Stimulated activated CD4-positive, alpha-beta T cell treated with anti-CD3 and anti-CD28 coated beads, Interleukin-4, amount 100 ng/mL, for 1 hour (primary cell): ENCODE measurements around the gene CCDC57.
A peak's percentile ranks its signal among the peaks of the same experiment; 100 is the strongest.
"Not testable (repeated sequence)": the region's sequence is repeated elsewhere in the genome, so short reads cannot be mapped to it uniquely, and the experiment has no call there.

Source experiments
- DNase-seq: peaks from one replicate; pipeline ENCODE4 v3.0.0-alpha.2; 2020

Gene CCDC57

DNA sequence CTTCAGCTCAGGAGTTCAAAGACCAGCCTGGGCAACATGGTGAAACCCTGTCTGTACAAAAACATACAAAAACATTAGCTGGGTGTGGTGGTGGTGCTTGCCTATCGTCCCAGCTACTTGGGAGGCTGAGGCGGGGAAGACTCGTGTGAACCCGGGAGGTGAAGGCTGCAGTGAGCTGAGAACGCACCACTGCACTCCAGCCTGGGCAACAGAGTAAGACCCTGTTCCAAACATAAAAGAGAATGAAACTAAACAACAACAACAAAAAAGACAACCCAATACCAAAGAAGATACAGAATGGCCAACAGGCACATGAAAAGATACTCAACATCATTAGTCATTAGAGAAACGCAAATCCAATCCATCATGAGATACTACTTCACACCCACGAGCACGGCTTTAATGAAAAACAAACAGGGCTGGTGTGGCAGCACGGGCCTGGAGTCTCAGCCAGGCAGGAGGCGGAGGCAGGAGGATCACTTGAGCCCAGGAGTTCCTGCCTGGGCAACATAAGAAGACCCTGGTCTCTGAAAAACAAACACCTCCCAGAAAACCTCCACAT, 8.8 kb upstream of the CCDC57 start:
- no peak for DNase-seq

DNA sequence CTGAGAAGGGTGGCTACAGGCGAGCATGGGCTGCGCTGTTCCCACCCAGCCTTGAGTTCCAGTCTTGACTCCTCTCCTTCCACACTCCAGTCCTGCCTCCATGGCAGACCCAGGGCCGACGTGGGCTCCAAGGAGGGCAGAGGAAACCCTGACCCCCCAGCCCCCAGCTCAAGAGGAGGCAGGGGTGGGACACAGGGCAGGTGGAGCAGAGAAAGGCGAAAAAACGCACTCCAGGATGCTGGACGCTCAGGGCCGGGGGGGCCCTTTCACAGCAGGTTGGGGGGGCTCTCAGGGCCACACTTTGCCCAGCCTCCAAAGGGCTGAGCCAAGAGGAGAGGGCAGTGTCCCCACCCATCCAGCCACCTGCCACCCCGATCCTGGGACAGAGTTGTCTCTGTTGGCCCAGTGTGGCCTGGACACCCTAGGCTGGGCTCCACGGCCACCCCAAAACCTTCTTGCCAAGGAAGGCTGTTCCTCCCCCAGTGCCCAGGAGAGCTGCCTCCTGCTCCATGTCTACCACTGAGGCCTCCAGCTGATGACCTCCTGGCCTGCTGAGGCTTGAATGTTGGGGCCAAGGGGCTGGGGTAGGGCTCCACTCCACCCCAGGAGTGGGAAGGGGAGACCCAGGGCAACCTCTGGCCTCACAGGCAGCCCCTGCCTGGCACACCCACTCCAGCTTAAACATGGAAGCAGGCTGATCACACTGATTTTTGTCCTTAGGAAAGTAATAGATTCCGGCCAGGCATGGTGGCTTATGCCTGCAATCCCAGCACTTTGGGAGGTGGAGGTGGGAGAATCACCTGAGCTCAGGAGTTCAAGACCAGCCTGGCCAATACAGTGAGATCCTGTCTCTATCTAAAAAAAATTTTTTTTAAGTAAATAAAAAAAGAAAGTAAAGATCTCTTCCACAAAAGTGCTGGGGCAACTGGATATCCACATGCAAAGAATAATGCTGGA, 7.4 kb upstream of the CCDC57 start:
- DNase-seq = no peak

DNA sequence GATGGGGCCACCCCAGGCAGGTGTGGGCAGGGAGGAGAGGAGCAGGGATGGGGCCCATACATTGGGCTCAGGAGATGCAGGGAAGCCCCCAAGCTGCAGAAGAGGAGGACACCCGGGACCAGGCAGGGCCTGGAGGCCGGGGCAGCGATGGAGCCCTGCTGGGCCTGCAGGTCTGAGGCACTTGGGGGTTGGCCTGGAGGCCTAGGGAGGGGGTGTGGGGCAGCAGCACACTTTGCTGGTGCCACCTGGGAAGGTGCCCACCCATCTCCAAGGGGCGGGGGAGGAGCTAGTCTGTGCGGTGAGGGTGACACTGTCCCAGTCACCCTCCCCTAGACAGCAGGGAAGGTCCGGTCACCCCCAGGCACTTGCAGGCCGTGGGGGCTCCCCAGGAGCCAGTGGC, 6.4 kb upstream of the CCDC57 start:
- no peak for DNase-seq

DNA sequence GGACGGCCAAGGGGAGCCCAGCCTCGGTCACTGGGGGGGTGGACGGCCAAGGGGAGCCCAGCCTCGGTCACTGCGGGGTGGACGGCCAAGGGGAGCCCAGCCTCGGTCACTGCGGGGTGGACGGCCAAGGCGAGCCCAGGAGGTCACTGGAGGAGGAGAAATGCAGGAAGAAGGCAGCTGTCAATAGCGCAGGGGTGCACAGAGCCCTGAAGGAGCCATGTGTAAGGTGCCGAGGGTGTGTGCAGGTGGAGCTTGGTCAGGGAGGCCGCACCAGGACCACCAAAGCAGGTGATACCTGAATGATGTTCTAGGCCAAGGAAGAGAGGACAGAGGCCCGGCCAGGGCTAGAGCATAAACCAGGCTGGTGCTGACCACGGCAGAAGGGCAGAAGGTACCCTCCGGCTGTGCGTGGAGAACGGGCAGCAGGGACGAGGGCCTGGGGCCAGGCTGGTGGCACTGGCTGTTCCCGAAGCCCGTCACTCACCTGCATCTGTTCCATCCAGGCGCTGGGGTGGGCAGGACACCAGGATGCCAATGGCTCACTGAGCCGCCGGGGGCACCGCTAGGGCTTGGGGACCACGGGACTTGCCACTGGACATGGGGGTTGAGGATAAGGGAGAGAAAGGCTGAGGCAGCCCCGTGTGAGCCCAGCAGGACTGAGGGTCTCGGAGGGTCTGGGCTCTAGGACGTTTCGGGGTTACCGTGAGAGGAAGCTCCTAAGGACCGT, 5.9 kb upstream of the CCDC57 start:
- no peak for DNase-seq

DNA sequence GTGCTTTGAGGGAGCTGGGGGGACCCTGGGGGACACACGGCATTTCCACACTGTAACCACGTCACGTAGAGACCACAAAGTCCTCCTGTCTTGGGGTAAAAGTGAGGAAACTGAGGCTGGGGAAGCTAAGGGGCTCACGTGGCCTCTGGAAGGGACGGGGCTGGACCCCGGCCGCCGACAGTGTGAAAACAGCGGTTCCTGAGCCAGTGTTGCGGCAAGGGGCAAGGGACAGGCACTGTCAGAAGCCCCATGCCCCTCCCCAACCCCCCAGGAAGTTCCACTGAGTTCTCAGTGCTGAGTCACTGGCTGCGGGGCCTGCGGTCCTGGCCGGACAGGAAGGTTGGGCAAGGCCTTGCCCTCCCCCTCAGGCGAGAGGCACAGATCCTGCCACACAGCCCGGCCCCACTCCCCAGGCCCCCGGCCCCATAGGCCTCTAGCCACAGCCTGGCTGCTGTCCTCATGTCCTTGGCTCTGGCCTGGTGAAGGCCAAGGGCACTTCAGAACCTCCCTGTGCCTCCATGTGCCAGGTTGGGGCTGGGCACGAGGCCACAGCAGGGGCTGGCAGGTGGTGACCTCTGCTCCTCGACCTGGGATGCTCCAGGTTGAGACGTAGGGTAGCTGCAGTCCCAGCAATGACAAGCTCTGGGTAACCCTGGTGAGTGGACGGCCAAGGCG, 5.0 kb upstream of the CCDC57 start:
- DNase-seq = no peak

DNA sequence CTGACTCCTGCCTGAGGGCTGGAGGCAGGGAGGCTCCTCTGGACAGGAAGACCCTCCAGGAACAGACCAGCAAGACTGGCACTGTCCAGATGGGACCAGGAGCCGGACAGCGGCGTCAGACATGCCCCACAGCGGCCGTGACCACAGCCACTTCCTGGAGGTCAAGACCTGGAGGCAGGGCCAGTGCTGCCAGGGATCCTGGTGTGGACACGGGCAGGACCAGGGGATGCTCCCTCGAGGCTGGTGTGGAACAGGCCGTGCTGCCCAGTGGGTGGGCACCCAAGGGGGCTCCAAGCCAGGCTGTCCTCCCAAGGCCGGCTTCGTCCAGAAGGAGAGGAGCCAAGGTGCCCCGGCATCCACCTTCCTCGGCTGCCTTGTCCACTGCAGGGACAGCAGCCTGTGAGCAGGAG, 4.5 kb upstream of the CCDC57 start:
- no peak for DNase-seq

DNA sequence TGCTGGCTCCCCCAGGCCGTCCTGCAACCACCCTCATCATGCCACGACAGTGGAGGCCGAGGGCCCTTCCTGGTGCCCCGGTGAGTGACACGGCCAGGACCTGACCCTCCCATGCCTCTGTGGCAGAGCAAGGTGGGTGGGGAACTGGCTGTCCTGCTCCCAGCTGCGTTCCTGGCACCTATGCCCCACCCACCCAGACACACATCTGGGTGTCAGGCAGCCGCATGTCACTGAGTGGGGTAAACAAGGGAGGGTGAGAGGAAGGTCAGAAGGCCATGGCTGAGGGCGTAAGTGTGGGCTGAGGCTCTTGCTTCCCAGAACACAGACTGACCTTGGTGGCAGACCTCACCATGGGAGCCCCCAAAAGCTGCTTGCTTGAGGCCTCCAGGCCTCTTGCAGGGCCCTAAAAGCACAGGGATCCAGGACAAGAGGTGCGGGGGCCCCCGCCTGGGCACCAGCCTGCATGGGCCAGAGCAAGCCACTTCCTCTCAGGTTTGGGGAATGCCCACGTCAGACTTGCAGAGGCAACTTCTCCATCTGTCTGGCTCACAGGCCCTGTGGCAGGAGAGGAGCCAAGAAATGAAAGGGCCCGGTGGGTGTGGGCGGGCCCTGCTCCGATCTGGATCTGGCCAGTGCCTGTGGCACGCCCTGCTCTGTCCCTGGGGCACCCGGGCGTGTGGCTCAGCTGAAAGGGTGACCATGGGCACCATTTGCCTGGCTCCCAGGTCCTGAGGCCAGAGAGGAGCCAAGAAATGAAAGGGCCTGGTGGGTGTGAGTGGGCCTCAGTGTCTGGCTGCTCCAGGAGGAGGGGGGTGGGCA, 3.9 kb upstream of the CCDC57 start:
- DNase-seq = no peak

DNA sequence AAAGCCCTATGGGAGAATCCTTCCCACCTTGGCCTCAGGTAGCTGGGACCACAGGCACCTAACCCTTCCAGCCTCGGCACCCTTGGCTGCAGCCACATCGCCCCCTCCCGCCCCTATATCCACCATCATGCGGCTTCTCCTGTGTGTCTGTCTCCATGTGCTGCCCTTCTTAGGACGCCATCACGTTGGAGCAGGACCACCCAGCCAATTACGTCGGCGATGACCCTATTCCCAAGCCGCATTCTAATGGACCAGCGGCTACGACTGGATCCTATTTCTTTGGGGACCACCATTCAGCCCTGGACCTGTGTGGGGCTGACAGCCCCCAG, 3.3 kb upstream of the CCDC57 start:
- no peak for DNase-seq

DNA sequence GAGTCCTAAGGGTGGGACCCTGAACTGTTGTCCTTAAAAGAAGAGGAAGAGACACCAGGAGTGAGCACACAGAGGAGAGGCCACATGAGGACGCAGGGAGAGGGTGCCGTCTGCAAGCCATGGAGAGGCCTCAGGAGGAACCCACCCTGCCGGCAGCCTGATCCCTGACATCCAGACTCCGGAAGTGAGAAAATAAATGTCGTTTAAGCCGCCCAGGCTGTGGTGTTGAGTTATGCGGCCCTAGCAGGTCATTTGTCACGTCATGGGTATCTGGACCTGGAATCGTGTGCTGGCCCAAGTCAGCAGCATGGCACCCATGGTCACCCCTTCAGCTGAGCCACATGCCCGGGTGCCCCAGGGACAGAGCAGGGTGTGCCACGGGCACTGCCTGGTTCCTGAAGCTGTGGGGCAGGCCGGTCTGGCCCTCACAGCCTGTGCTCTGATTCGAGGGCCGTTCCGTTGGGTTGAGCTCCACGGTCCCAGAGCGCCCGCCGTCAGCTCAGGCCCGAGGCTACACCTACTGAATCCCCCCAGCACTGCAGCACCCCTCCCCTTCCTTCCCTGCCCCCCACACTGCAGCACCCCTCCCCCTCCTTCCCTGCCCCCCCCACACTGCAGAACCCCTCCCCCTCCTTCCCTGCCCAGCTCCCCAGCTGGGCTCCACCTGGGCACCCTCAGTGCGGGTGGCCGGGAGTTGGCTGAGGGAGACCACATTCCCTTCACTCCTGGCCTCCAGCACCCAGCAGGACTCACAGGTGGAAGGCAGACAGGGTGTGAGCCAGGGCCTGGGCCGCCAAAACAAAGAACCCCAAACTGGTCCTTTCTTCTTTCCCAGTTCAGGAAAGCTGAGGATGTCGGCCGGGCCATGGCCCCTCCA, 2.7 kb upstream of the CCDC57 start:
- no peak for DNase-seq

DNA sequence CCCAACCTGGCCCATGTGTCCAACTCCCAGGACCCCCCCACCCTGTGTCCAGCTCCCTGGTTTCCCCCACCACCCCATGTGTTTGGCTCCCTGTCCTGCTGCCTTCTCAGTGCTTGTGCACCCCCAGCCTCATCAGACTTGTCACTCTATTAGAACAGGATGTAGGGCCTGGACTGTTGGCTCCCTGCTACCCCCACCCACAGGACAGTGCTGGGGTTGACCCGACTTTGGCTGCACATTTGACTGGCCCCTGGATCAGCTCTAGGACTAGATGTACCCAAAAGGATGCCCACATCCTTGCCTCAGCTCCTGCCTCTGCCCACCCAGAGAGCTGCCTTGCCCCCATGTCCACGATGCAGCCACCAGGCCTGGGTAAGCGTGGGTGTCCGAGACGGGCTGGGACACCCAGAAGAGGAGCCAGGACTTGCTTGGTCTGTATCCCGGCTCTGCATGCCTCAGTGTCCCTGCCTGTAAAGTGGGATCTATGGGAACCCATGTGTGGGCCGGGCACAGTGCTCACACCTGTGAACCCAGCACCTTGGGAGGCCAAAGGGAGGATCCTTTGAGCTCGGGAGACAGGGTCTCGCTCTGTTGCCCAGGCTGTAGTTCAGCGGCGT, 1.5 kb upstream of the CCDC57 start:
- no peak for DNase-seq

DNA sequence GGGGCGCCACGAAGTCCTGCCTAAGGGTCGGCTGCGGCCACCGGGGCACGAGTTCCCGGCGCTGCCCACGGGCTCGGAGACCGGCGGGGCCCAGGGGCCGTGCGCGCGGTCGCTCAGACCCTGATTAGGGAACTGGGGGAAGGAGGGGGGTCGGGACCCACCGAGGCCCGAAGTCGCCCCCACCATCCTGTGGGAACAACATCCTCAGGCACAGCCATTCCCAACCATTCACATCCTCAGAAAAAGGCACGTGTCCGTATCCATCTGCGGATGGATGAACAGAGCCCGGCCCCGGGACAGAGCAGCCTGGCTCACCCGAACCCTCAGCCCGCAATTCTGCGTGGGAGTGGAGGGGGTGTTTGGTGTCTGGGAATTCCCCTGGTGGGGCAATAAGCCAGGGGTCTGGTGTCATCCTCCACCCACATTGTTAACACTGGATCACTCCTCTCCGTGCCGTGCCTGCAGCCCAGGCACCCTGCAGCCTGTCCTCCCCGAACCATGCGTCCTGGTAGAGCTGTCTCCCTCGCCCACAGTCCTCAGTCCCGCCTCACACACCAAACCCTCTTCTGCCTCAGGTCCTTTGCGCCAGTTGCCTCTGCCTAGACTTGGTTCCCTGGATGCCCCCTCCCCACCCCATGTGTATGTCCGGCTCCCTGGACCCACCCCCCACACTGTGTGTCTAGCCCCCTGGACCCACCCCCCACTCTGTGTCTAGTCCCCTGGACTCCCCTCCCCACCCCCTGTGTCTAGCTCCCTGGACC, 789 bp upstream of the CCDC57 start:
- peak; percentile 73 for DNase-seq

DNA sequence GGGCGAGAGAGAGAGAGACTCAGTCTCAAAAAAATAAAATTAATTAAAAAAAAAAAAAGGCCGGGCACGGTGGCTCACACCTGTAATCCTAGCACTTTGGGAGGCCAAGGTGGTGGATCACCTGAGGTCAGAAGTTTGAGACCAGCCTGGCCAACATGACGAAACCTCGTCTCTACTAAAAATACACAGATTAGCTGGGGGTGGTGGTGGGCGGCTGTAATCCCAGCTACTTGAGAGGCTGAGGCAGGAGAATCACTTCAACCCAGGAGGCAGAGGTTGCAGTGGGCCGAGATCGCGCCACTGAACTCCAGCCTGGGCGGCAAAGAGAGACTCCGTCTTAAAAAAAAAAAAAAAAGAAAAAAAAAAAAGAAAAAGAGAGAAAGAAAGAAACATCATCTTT, 2.0 kb downstream of the CCDC57 start:
- not testable (repeated sequence) for DNase-seq

DNA sequence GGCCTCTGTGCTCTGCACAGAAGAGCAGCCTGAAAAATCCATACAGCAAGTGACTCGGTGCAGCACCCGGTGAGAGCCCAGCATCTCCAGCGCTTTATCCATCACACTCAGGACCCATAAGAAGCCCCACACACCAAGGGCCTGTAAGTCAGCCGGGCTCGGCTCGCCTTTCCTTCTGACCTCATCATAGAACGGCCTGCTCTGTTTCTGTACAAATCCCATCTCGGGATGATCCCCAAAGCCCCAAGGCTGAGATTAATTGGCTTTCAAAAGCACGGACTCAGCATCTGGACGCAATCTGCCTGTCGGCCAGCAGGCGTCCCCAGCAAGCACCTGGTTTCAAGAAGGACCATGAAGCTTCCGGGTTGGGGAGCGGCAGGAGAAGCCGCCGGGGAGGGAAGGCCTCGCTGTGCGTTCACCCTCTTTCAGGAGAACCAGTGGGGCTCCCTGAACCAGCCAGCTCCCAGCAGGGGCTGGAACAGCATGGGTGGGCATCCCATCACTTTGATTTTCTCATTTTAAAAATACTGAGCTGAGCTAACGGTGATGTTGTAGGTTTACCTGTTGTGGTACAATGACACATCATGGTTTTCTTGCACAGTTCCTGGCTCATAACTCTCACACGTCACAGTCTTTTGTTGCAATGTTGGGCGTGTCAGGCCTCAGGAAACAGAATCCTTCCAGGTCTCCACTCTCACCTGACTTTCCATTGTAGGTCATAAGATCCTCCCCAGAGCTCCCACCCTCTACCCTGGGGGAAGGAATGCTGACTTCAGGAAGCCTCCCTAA, 6.7 kb downstream of the CCDC57 start:
- peak; percentile 74 for DNase-seq

DNA sequence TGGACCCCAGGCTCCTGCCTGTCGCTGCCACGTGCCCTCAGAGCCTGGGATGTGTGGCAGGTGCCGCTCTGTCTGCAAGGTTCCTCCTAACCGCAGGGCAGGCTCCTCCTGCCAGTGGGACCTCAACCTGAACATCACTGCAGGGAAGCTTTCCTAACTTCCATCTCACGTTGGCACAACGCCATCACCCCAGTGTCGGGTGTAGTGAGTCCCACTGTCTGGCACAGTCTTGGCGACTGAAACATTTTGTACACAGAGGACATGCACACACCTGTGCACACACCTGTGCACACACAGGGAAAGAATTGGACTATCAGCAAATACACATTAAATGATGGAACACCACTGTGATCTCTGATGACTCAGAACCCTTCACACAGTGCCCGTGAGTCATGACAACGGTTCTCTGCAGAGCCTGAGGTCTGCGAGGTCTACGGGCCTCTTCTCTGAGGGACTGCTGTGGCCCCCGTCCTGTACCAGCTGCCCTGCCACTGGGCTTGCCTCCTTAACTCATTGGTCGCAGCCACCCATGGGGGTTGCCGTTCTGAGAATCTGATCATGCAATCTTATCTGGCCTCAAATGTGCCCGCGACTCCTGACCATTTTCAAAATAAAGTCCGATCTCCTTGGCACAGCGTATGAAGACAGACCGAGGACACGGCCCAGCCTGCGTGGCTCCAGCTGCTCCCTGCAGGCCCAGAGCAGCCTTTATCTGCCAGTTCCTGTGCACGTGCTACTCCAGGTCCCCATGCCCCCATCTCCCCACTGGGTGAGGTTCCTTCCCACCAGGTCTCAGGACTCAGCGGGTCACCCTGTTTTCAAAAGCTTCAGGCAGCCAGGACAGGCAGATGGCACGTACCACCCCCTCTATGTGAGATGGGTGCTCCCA, 7.6 kb downstream of the CCDC57 start:
- no peak for DNase-seq

DNA sequence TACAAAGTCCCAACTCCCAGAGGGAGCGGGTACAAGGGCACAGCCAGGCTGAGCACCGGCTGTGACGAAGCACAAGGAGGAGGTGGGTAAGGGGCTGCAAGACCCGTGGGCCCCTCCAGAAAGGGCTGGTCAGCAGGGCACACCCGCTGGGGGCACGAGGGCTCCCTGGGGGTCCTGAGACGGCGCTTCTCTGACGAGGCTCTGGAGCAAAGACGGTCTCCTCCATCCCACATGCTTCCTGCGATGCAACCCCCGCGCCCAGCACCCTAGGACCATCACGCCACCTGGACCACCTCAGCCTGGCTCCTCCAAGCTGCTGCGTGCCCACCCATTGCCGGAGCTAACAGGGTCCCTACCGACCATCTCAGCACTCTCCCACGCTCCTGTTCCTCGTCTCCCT, 8.7 kb downstream of the CCDC57 start:
- no peak for DNase-seq

DNA sequence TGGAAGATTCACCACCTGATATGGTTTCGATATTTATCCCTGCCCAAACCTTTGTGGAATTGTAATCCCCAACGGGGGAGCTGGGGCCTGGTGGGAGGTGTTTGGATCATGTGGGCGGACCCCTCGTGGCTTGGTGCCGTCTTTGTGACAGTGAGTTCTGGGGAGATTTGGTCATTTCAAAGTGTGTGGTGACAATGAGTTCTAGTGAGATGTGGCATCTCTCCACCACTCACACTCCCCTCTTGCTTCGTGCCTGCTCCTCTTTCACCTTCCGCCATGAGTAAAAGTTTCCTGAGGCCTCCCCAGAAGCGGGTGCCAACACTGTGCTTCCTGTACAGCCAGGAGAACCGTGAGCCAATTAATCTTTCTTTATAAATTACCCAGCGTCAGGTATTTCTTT, 9.7 kb downstream of the CCDC57 start:
- peak; percentile 36 for DNase-seq

DNA sequence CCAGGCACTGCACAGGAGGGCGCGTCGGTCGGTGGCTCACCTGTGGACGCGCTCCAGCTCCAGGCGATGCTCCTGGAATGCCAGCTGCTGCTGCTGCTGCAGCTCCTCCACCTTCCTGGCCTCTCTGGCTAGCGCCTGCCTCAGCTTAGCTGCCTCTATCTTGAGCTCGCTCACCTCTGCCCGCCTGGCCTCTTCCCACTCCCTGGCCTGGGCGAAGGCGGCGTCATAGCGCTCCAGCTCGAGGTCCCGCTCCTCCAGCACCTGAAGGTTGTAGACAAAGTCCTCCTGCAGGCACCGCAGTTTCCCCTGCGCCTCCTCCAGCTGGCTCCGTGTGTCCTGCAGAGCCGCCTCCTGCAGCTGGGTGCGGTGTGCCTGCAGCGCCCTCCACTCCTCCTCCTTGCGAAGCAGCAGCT, 11.1 kb downstream of the CCDC57 start:
- no peak for DNase-seq
